ENCODE measurements around the gene LLGL2. TPM values are rescaled to one million over a fixed set of nuclear protein-coding genes. Genes with fewer than 3 reads are reported as not detected.

The LLGL2 gene
- total RNA-seq, 1 donor from 2014 or later: 14.8 TPM

DNA sequence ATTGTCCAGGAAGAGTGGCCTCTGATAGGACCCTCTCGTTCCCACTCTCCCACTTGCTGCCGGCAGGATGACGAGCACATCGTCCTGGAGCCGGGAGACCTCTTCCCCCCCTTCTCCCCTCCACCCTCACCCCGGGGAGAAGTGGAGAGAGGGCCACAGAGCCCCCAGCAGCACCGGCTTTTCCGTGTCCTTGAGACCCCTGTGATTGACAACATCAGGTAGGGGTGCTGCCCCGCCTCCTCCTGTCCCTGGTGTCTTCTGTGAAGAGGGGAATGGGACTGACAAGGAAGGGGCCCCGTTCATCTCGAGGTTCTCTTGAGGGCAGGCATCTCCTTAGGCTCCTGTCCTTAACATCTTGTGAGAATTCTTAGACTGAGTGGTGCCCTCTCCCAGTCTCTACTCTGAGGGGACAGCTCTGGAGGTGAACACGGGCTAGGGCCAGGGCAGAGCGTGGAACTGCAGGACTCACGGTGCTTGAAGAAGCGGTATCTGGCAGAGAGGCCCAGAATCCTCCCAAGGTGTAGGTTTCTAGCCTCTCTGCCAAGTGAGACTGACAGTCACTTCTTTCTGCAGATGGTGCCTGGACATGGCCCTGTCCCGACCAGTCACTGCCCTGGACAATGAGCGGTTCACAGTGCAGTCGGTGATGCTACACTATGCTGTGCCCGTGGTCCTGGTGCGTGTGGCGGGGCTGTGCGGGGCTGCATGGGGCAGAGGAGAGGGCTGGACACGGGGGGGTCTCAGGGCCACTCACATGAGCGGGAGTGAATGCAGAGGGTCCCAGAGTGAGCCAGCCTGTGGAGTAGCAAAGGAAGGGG is 36.6 kb upstream of the LLGL2 start:
- no peak overlapping the region for H3K9ac ChIP-seq (ENCODE audit: low read length)
- no peak overlapping the region for H3K4me3 ChIP-seq (ENCODE audit: insufficient read depth, low read depth, low read length)
- H3K9me3 ChIP-seq (ENCODE audit: insufficient read depth, low read depth, low read length): no peaks in the 10 kb centered on the region
- no peak overlapping the region for H2AFZ ChIP-seq (ENCODE audit: low read depth, low read length)
- no peaks in the 10 kb centered on the region for H3K36me3 ChIP-seq (ENCODE audit: insufficient read depth, low read length)
- H3K4me3 Mint-ChIP-seq (ENCODE audit: unreplicated experiment): no peak overlapping the region
- no peaks in the 10 kb centered on the region for H3K27me3 ChIP-seq (ENCODE audit: insufficient read depth, low read length)
- peaks cover 2% of the 10 kb centered on the region for H3K9me3 Mint-ChIP-seq (ENCODE audit: unreplicated experiment)
- H3K4me1 ChIP-seq (ENCODE audit: insufficient read depth, low read length): peaks cover 9% of the 10 kb centered on the region
- no peaks in the 10 kb centered on the region for H3K27me3 Mint-ChIP-seq (ENCODE audit: low read depth, unreplicated experiment)
- H3K27ac ChIP-seq (ENCODE audit: low read depth, low read length): no peak overlapping the region
- H3K79me2 ChIP-seq (ENCODE audit: insufficient read depth, low read length): peaks cover under 1% of the 10 kb centered on the region
- TF ChIP-seq, protein P1, sequence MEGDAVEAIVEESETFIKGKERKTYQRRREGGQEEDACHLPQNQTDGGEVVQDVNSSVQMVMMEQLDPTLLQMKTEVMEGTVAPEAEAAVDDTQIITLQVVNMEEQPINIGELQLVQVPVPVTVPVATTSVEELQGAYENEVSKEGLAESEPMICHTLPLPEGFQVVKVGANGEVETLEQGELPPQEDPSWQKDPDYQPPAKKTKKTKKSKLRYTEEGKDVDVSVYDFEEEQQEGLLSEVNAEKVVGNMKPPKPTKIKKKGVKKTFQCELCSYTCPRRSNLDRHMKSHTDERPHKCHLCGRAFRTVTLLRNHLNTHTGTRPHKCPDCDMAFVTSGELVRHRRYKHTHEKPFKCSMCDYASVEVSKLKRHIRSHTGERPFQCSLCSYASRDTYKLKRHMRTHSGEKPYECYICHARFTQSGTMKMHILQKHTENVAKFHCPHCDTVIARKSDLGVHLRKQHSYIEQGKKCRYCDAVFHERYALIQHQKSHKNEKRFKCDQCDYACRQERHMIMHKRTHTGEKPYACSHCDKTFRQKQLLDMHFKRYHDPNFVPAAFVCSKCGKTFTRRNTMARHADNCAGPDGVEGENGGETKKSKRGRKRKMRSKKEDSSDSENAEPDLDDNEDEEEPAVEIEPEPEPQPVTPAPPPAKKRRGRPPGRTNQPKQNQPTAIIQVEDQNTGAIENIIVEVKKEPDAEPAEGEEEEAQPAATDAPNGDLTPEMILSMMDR (IDR thresholded peaks at IDR 0.05; ENCODE audit: insufficient read depth, low read depth, low read length): no peak
- no peak for TF ChIP-seq EZH2 (IDR thresholded peaks at IDR 0.05; ENCODE audit: insufficient read depth, low read length)
- FAIRE-seq (no peak), DNase-seq (ENCODE audit: low read depth) (no peak)
- H3K27ac Mint-ChIP-seq (ENCODE audit: unreplicated experiment): no peak overlapping the region
- H4K20me1 ChIP-seq (ENCODE audit: insufficient read depth, low read length): peaks cover 21% of the 10 kb centered on the region
- peaks cover 15% of the 10 kb centered on the region for H3K36me3 Mint-ChIP-seq (ENCODE audit: low read depth, unreplicated experiment)
- no peak overlapping the region for H3K4me2 ChIP-seq (ENCODE audit: low read length)
- peaks cover 8% of the 10 kb centered on the region for H3K4me1 Mint-ChIP-seq (ENCODE audit: low read depth, unreplicated experiment)

DNA sequence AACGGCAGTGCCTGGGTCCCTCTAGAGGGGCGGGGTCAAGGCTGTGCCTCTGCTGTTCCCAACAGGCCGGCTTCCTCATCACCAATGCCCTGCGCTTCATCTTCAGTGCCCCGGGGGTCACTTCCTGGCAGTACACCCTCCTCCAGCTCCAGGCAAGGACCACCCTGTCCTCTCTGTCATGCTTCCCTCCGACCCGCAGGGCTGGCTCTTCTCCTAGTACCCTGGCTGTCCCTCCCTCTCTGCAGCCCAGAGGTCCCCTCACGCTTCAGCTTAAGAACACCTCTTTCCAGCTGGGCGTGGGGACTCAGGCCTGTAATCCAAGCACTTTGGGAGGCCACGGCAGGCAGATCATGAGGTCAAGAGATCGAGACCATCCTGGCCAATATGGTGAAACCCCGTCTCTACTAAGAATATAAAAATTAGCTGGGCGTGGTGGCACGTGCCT is 36.0 kb upstream of the LLGL2 start:
- Histone ChIP-seq H3K4me2 (ENCODE audit: low read length) (no peak overlapping the region), H3K9ac (ENCODE audit: low read length) (no peak overlapping the region), H3K27ac (ENCODE audit: low read depth, low read length) (no peak overlapping the region), H3K4me3 (ENCODE audit: insufficient read depth, low read depth, low read length) (no peak overlapping the region), H3K36me3 (ENCODE audit: insufficient read depth, low read length) (no peaks in the 10 kb centered on the region), H3K27me3 (ENCODE audit: insufficient read depth, low read length) (no peaks in the 10 kb centered on the region), H3K4me1 (ENCODE audit: insufficient read depth, low read length) (peaks cover 9% of the 10 kb centered on the region), H3K9me3 (ENCODE audit: insufficient read depth, low read depth, low read length) (no peaks in the 10 kb centered on the region), H3K79me2 (ENCODE audit: insufficient read depth, low read length) (no peaks in the 10 kb centered on the region), H2AFZ (ENCODE audit: low read depth, low read length) (no peak overlapping the region), H4K20me1 (ENCODE audit: insufficient read depth, low read length) (peaks cover 20% of the 10 kb centered on the region)
- no peaks in the 10 kb centered on the region for H3K27me3 Mint-ChIP-seq (ENCODE audit: low read depth, unreplicated experiment)
- H3K4me3 Mint-ChIP-seq (ENCODE audit: unreplicated experiment): no peak overlapping the region
- peaks cover 18% of the 10 kb centered on the region for H3K36me3 Mint-ChIP-seq (ENCODE audit: low read depth, unreplicated experiment)
- H3K27ac Mint-ChIP-seq (ENCODE audit: unreplicated experiment): no peak overlapping the region
- peaks cover 8% of the 10 kb centered on the region for H3K4me1 Mint-ChIP-seq (ENCODE audit: low read depth, unreplicated experiment)
- no peak for DNase-seq (ENCODE audit: low read depth)
- no peak for TF ChIP-seq EZH2 (IDR thresholded peaks at IDR 0.05; ENCODE audit: insufficient read depth, low read length)
- TF ChIP-seq, protein P1 (IDR thresholded peaks at IDR 0.05; ENCODE audit: insufficient read depth, low read depth, low read length): no peak
- peaks cover 2% of the 10 kb centered on the region for H3K9me3 Mint-ChIP-seq (ENCODE audit: unreplicated experiment)
- FAIRE-seq: no peak

DNA sequence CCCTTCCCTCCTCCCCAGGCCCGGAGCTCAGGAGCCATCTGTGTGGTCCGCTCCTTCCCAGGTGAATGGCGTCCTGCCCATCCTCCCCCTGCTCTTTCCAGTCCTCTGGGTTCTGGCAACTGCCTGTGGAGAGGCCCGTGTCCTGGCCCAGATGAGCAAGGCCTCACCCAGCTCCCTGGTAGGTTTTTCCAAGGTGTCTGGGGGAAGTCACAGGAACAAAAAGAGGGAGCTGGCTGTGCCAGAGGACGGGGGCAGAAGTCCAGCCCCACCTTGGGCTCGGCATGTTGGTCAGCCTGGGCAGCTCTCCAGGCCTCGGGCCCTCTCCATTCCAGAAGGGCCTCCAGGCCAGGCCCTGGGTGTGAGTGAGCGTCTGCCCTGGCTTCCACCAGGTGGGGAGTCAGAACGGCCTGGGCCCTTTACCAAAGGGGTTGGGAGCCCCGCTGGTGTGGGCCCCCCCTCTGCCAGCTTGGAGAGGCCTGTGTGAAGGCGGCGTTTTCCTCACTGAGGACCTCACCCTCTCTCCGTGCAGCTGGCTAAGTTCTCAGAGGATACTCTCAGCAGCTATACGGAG is 35.2 kb upstream of the LLGL2 start:
- Histone ChIP-seq H3K9ac (ENCODE audit: low read length) (no peak overlapping the region), H3K9me3 (ENCODE audit: insufficient read depth, low read depth, low read length) (no peaks in the 10 kb centered on the region), H3K4me1 (ENCODE audit: insufficient read depth, low read length) (peaks cover 9% of the 10 kb centered on the region), H3K4me2 (ENCODE audit: low read length) (no peak overlapping the region), H2AFZ (ENCODE audit: low read depth, low read length) (no peak overlapping the region), H3K4me3 (ENCODE audit: insufficient read depth, low read depth, low read length) (no peak overlapping the region), H4K20me1 (ENCODE audit: insufficient read depth, low read length) (peaks cover 16% of the 10 kb centered on the region), H3K27ac (ENCODE audit: low read depth, low read length) (no peak overlapping the region), H3K36me3 (ENCODE audit: insufficient read depth, low read length) (no peaks in the 10 kb centered on the region), H3K27me3 (ENCODE audit: insufficient read depth, low read length) (no peaks in the 10 kb centered on the region), H3K79me2 (ENCODE audit: insufficient read depth, low read length) (no peaks in the 10 kb centered on the region)
- DNase-seq (ENCODE audit: low read depth): no peak
- Mint-ChIP-seq H3K27me3 (ENCODE audit: low read depth, unreplicated experiment) (no peaks in the 10 kb centered on the region), H3K27ac (ENCODE audit: unreplicated experiment) (no peak overlapping the region), H3K36me3 (ENCODE audit: low read depth, unreplicated experiment) (peaks cover 18% of the 10 kb centered on the region), H3K4me1 (ENCODE audit: low read depth, unreplicated experiment) (peaks cover 8% of the 10 kb centered on the region), H3K9me3 (ENCODE audit: unreplicated experiment) (peaks cover 2% of the 10 kb centered on the region), H3K4me3 (ENCODE audit: unreplicated experiment) (no peak overlapping the region)
- FAIRE-seq: no peak
- TF ChIP-seq EZH2 (IDR thresholded peaks at IDR 0.05; ENCODE audit: insufficient read depth, low read length): no peak
- TF ChIP-seq, protein P1 (IDR thresholded peaks at IDR 0.05; ENCODE audit: insufficient read depth, low read depth, low read length): no peak

Data from astrocyte (in vitro differentiated cells and primary cell).